Measurements from ENCODE around the gene NKX6-2.
"Not testable (repeated sequence)": the region's sequence is repeated elsewhere in the genome, so short reads cannot be mapped to it uniquely, and the experiment has no call there.

Gene NKX6-2

DNA sequence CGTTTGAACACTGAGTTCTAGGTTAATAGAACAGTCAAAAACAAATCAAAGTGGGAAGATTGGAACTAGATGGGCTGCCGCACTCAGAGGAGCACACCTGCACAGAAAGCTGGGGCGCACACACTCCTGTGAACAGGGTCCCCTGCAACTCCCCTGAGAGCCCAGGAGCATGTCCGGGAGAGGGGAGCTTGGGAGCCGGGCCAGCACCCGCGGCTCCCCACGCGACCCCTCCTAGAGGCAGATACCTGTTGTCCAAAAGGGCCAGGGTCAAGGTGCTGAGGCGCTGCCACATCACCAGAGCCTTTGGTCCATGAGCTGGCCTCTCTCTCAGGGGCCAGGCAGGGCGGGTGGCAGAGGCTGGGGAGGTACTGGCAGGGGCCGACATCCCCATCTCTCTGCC, 5.6 kb downstream of the NKX6-2 start:
- DNase-seq (ENCODE audit: low spot score): no peak

DNA sequence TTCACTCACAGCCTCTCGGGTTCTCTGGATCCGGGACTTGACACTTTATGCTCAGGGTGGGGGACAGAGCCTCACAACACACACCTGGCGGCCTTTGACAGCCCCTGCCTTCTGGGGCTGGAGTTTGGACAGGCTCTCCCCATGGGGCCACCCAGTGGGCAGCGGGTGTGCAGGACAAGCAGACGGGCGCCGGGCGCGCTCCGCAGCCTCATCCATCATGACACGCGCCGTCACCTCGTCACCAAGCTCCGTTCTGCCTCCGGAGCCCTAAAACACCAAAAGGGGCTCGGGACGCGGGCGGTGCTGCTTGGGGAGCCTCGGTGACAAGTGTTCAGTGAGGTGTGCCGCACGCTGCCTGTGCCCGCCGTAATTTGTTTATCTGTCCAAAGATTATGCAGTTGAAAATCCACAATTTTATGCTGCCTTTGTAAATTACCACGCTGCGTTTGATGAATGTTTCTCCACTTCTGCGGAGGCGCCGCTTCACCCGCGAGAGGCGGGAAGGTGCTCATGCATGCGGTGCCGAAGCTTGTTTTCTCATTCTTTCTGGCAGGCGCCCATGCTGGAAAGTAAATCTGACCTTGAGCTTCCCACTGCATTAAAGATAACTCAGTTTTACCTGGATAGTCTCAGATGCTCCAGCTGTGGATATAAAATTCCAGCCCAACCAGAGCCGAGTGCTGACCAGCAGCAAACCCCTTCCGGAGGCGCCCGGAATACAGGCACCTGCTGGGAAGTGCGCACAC, 6.2 kb downstream of the NKX6-2 start:
- no peak for DNase-seq (ENCODE audit: low spot score)

DNA sequence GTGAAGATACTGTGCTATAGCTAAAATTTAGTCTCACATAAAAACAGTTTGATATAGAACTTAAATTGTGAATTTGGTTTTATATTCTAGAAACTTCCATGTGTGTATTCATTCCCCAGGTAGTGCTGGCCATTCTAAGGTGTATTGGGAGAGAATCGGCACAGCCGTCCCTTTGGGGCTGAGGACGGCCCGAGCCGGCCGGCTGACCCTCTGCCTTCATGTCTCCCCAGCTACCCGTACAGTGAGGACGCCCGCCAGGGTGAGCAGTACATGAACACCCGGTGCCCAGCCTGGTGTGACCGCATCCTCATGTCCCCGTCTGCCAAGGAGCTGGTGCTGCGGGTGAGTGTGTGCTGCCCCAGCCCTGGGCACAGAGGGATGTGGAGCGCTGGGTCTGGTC, 8.5 kb downstream of the NKX6-2 start:
- DNase-seq (ENCODE audit: low spot score): no peak

- no peak for DNase-seq (ENCODE audit: low spot score)
Measured at GRCh38 chr10:132776821-132777220, 9.1 kb downstream of the NKX6-2 start.

- DNase-seq (ENCODE audit: low spot score): no peak
Measured at GRCh38 chr10:132776186-132776585, 9.8 kb downstream of the NKX6-2 start.

GRCh38 chr10:132774902-132775863, 10.8 kb downstream of the NKX6-2 start:
- no peak for DNase-seq (ENCODE audit: low spot score)

DNA sequence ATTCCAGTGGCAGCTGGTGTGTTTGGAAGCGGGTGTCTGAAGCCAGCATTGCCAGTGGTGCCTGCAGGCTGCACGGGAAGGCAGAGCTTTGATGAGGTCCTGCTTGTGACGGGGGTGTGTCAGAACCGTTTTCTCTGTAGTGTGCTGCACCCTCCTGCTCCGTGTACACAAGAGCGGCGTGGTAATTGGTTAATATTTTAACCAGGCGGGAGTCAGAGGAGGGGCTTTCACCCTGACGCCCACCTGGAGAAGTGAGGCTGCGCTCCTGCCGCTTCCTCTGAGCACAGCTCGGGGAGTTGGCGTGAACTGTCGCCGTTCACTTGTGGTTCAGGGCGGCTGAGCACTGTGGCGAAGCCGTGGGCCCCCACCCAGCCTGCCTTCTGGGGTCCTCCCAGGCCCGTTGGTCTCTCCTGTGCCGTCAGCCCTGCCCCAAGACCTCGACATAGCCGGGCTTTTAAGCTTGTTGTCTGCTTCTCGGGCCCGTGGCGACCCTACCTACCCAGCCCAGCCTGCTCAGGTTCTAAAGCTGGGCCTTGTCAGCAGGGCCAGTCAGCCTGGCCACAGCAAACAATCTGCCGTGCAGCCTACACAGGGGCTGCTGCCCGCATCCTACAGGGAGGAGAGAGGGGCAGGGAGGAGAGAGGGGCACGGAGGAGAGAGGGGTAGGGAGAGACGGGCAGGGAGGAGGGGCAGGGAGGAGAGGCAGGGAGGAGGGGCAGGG, 11.6 kb downstream of the NKX6-2 start:
- no peak for DNase-seq (ENCODE audit: low spot score)

DNA sequence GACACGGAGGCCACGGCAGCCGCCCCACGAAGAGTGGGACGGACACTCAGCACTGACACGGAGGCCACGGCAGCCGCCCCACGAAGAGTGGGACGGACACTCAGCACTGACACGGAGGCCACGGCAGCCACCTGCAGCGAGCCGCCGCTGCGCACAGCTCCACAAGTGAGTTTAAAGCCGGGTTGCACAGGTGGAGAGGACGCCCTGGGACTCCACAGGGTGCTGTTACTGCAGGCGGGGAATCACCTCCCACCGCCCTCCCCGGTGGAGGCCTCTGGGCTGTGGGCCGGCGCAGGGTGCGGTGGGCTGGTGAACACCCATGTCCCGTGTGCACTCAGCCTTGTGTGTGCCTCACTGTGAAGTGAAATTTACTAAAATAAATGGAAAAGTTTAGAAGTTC, 13.1 kb downstream of the NKX6-2 start:
- not testable (repeated sequence) for DNase-seq (ENCODE audit: low spot score)

DNA sequence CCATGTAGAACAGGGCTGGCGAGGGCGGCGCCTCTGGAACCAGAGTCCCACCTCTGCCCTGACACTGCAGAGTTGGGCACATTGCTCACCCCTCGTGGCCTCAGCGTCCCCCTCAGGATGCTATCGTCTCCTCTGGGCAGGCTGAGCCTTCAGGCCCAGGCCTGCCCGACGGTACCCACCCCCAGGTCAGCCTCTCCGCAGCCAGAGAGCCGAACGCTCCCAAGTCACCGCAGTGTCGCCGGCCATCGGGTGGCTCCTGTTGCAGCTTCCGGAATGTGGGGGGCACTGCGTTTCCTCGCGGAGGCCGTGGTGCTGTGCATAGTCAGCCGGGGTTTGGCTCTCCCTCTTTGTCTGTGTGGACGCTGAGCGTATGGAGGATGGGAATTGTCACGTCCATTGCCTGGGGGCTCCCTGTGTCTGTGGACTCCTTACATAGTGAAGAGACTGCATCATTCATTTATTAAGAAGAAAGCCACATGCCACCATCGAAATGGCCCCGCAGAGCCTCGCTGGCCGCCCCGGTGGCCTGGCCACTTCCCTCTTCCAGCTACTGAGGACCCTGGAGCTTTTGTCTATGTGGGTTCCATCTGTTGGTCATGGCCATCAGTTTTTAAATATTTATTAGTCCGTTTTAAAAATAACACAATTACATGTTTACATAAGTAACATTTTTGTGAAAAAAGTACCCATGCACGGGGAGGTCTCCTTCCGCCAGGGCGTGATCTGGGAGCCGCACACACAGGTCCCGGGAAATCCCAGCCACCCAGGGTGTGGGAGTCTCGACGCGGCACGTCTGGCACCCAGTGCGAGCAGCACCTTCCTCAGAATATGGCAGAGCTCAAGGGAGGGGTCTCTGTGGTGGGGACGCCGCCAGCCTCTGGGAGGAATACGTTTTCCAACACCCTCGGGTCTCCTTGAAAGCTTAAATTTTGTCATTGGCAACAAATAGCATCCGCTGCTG, 15.6 kb downstream of the NKX6-2 start:
- DNase-seq (ENCODE audit: low spot score): no peak

- DNase-seq (ENCODE audit: low spot score): no peak
Measured at GRCh38 chr10:132768346-132769248, 17.4 kb downstream of the NKX6-2 start.

- DNase-seq (ENCODE audit: low spot score): no peak
Measured at GRCh38 chr10:132766291-132766690, 19.7 kb downstream of the NKX6-2 start.

- DNase-seq (ENCODE audit: low spot score): no peak
Measured at GRCh38 chr10:132765435-132765834, 20.5 kb downstream of the NKX6-2 start.

GRCh38 chr10:132764108-132764507, 21.8 kb downstream of the NKX6-2 start:
- DNase-seq (ENCODE audit: low spot score): no peak

GRCh38 chr10:132763545-132763944, 22.4 kb downstream of the NKX6-2 start:
- DNase-seq (ENCODE audit: low spot score): no peak

- no peak for DNase-seq (ENCODE audit: low spot score)
Measured at GRCh38 chr10:132762267-132762666, 23.7 kb downstream of the NKX6-2 start.

GRCh38 chr10:132761395-132762060, 24.4 kb downstream of the NKX6-2 start:
- DNase-seq (ENCODE audit: low spot score): no peak

DNA sequence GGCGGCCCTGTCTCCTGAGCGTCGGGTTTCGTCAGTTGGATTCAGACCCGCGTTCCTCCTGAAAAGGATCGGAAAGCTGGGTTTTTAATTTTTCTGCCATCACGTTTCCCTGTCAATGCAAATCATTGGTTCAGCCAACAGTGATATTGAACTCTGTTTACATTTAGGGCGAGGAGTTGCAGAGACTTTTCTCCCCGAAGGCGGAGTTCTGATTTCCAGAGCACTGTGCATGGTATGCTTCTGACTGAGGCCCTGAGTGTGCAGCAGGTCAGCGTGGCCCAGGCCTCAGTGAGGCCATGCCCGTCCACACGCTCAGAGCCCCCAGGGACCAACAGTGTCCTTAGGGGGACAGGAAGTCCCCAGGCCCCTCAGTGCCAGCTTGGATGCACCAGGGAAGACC, 27.1 kb downstream of the NKX6-2 start:
- DNase-seq (ENCODE audit: low spot score): no peak

- DNase-seq (ENCODE audit: low spot score): no peak
Measured at GRCh38 chr10:132757171-132757570, 28.8 kb downstream of the NKX6-2 start.

- DNase-seq (ENCODE audit: low spot score): no peak
Measured at GRCh38 chr10:132756591-132756990, 29.4 kb downstream of the NKX6-2 start.
